AG10803 (cell line): ENCODE results near the gene STEAP1B.
"Not testable (repeated sequence)": the region's sequence is repeated elsewhere in the genome, so short reads cannot be mapped to it uniquely, and the experiment has no call there.

Experiments used
- DNase-seq: peaks from one replicate; pipeline ENCODE4 v3.0.0; 2010; ENCODE audit warnings: low read depth
- H3K4me3 ChIP-seq: 2 replicates; pipeline ENCODE4 v1.5.1; 2011; ENCODE audit warnings: mild to moderate bottlenecking, low read length, control low read depth
- TF ChIP-seq, protein P1 (sequence below): conservative IDR thresholded peaks from 2 replicates; pipeline ENCODE4 v1.5.1; 2011; ENCODE audit warnings: mild to moderate bottlenecking, low read length, control low read depth, inconsistent platforms

The STEAP1B gene

DNA sequence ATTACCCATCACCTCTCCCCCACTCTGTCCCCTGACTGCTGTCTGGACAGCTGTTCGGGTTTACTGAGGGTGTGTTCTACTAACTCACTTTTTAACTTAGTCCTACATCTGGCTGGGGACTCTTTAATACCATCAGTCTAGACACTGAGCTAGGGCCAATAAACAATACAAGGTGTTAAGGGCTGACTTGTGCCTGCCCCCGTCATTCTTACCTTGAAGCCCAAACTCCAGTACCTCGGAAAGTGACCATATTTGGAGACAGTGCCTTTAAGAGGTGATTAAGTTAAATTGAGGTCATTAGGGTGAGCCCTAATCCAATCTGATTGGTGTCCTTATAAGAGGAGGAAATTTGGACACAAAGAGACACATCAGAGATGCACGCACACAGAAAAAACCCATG, 35.7 kb downstream of the STEAP1B start:
- DNase-seq: no peak
- TF ChIP-seq, protein P1, sequence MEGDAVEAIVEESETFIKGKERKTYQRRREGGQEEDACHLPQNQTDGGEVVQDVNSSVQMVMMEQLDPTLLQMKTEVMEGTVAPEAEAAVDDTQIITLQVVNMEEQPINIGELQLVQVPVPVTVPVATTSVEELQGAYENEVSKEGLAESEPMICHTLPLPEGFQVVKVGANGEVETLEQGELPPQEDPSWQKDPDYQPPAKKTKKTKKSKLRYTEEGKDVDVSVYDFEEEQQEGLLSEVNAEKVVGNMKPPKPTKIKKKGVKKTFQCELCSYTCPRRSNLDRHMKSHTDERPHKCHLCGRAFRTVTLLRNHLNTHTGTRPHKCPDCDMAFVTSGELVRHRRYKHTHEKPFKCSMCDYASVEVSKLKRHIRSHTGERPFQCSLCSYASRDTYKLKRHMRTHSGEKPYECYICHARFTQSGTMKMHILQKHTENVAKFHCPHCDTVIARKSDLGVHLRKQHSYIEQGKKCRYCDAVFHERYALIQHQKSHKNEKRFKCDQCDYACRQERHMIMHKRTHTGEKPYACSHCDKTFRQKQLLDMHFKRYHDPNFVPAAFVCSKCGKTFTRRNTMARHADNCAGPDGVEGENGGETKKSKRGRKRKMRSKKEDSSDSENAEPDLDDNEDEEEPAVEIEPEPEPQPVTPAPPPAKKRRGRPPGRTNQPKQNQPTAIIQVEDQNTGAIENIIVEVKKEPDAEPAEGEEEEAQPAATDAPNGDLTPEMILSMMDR: no peak
- no peak overlapping the region for H3K4me3 ChIP-seq

DNA sequence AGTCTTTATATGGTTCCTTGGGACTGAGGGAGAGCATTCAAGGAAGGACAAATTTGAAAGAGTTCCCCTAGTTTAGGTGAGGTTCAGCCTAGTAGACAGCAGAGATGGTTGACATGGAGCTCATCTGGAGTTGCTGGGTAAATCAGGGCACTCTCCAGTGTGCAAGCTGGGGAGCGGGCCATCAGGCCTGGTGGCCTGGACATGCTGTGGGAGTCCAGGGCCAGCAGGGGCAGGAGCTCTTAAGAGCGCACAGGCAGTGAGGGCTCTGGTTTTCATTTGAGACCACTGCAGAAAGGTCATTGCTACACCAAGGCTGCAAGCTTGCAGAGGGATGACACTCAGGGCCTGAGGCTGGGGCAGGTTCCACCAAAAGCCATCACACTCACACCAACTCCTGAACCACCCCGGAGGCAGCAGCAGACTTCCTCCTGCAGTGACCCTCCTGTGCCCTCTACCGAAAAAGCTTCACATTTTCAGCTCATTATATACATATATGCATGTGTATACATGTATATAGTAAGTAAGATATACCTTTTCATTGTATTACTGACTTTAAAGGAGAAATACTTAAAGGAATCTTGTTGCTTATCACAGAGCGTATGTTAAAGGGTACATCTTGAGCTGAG, 39.5 kb downstream of the STEAP1B start:
- no peak for DNase-seq
- no peak overlapping the region for H3K4me3 ChIP-seq
- TF ChIP-seq, protein P1: no peak

DNA sequence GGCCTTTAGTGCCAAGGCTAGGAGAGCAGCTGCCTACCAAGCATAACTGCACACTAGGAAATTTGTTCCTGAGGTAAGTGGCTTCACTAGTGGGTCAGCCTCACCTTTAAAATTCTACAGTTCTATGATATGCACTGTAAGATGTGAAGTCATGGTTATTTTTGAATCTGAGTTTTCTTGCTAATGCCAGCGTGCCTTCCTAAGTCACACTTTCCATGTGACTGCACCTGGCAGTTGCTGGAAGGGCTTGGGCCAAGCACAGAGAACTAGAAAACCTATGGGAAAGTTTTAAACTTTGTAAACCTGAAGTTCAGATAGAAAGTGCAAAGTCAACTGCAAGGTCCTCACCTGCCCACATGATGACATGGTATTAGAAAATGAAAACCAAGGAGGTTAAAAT, 42.5 kb downstream of the STEAP1B start:
- H3K4me3 ChIP-seq: no peak overlapping the region
- TF ChIP-seq, protein P1: no peak
- no peak for DNase-seq

DNA sequence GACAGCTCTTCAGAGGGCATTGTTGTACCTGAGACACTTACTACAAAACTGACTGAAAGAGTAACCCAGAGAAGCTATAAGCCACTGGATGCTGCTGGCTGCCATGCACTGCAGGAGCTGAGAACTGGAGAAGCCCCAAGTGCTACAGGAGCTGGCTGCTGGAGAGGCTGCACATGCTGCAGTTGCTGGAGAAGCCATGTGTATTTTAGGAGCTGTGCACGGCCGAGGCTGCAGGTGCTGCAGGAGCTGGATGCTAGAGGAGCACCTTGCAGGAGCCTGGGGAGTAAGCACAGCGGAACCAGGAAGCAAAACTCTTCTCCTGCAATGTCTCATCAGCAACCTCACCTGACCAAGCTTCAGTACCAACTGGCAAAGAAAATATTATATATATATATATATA, 45.5 kb downstream of the STEAP1B start:
- TF ChIP-seq, protein P1: no peak
- H3K4me3 ChIP-seq: no peak overlapping the region
- no peak for DNase-seq

DNA sequence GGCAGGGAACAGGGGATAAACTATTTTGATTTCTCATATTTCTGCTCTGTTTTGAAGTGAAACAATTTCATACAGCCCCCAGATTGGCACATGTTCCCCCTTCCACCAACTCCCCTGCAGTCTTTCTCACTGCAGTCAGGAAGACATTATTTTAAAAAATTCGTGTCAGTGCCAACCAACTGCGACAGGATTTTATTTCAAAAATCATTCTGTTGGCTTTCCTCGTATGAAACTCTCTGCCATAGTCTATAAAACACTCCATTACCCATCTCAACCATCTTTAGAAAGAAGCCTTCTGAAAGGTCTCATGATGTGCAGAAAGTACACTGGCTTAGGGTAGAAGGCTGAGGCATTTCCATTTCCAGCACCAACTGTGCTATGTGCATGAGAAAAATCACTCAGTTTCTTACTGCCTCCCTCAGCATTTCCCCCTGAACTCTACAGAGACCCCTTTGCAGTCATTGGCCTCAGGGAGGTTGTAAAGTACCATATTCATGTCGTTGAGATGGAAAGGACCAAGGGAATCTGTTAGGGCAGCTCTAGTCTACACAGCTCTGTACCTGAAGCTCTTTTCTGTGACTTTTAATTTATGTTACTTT, 46.9 kb downstream of the STEAP1B start:
- DNase-seq: no peak
- no peak overlapping the region for H3K4me3 ChIP-seq
- TF ChIP-seq, protein P1: no peak

DNA sequence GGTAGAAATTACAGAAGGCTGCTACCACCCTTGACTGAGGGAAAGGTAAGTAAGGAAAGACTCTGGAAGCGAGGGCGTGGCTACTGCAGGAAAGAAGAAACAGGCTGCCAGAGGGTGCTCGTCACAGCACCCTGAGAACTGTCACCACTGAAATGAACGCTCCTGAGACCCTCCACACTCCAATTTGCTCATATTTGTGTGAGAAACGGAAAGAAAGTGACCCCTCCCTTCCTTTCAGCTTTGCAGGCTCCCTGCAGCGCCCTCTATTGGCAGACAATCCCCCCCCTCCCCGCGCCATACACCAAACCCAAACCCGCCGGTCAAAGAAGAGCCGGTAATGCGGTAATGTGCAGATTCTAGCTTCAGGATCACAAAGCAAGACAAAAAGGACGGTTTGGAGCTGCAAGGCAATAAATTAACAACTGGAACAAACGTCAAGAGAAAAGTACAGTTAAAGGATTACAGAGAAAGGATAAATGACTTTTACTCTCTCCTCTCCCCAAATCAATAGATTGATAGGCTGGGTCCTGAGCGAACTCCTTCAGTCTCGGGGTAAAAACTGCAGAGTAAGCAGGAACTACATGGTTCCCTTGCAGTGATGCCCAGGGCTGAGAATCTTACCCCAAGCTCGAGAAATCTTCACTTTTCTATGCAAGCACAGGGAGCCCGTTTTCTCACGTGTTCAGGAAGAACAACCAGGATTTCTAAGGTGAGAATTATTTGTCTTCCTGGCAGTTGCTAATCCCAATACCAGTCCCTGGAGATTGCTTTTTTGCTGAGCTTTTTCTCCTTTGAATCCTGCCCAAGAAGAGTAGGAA, 47.6 kb downstream of the STEAP1B start:
- peak overlapping the region; percentile 41 for H3K4me3 ChIP-seq
- DNase-seq: peak; percentile 19
- TF ChIP-seq, protein P1: peak; percentile 71

DNA sequence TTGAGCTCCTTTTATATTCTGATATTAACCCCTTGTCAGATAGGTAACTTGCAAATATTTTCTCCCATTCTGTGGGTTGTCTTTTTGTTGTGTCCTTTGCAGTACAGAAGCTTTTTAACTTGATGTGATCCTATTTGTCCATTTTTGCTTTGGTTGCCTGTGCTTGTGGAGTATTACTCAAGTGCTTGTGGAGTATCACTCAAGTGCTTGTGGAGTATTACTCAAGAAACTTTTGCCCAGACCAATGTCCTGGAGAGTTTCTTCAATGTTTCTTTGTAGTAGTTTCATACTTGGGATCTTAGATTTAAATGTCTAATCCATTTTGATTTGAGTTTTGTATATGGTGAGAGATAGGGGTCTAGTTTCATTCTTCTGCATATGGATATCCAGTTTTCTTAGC, 50.0 kb downstream of the STEAP1B start:
- not testable (repeated sequence) for DNase-seq, H3K4me3 ChIP-seq
